Measurements from ENCODE around the gene TMCC1.

GRCh38 chr3:129937717-129938116, 44.2 kb upstream of the TMCC1 start:
- TF ChIP-seq POLR2A (IDR thresholded peaks at IDR 0.05) (no peak), CTCF (IDR thresholded peaks at IDR 0.05) (no peak)
